ENCODE data around the gene H2BK1. TPM values are rescaled to one million over a fixed set of nuclear protein-coding genes. Genes with fewer than 3 reads are reported as not detected.

The H2BK1 gene
- total RNA-seq: not detected
- 1.00 TPM for polyA plus RNA-seq (2013, experiment 1 of 2)
- polyA plus RNA-seq (2013, experiment 2 of 2): 0.33 TPM
- 0 to 1.8 (median 0.53) reads per million in 172 experiments for total RNA-seq

DNA sequence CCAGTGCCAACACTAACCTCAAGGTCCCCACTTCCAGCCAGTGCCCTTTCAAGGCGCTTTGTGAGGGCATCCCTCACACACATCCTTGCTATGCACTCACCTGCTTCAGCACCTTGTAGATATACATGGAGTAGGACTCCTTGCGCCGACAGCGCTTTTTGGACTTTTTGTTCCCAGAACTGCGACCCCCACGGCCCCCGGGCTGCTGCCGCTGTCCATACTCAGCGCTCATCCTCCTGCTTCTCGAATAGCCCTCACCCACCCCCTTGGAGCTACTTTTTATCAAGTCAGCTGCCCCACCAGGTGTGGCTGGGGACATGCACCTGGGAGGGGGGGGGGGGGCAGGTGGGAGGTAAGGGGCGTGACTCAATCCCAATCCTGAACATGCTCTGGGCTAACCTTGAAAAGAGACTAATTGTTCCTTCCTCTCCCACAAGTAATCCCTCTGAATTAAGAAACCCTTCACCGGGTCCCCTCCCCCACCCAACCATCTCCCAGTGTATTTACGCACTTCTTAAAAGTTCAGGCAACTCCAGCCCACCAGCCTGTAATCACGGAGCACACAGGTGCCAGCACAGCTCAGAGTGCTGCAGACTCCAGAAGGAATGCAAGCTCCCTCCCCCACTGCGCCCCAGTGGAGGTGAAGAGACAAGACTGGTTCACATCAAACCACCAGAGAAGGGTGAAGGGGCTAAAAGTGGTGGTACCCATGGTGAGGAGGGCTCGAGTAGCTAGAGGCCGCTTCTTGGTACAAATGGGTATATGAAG is at the start of gene H2BK1:
Gene H2BK1, minus strand, starts transcription at position 402 of the 768 bp plus-strand sequence. Its CDS starts 170 bp downstream, at position 232.
- POLR2A ChIA-PET: no interaction called here
- Mint-ChIP-seq H3K27me3 (no peaks in the 10 kb centered on the region), H3K36me3 (ENCODE audit: low read depth) (peaks cover 42% of the 10 kb centered on the region), H3K4me3 (no peak within 1 kb of the TSS), H3K4me1 (ENCODE audit: low read depth) (peaks cover 28% of the 10 kb centered on the region), H3K9me3 (no peaks in the 10 kb centered on the region), H3K27ac (no peak within 1 kb of the TSS)
- CTCF ChIA-PET: no interaction called here
- DNase-seq (no peak), ATAC-seq (ENCODE audit: poor library complexity) (no peak)
- H3K27me3 ChIP-seq (ENCODE audit: control insufficient read depth in 1 of 2, insufficient read depth in 2 of 2, low read length in 2 of 2): no peaks in the 10 kb centered on the region
- peaks cover 48% of the 10 kb centered on the region for H3K4me1 ChIP-seq (ENCODE audit: insufficient read depth, low read length)
- H3K9me3 ChIP-seq (ENCODE audit: control insufficient read depth in 1 of 2, insufficient read depth in 1 of 2, low read length in 2 of 2): no peaks in the 10 kb centered on the region
- TF ChIP-seq, protein P1, sequence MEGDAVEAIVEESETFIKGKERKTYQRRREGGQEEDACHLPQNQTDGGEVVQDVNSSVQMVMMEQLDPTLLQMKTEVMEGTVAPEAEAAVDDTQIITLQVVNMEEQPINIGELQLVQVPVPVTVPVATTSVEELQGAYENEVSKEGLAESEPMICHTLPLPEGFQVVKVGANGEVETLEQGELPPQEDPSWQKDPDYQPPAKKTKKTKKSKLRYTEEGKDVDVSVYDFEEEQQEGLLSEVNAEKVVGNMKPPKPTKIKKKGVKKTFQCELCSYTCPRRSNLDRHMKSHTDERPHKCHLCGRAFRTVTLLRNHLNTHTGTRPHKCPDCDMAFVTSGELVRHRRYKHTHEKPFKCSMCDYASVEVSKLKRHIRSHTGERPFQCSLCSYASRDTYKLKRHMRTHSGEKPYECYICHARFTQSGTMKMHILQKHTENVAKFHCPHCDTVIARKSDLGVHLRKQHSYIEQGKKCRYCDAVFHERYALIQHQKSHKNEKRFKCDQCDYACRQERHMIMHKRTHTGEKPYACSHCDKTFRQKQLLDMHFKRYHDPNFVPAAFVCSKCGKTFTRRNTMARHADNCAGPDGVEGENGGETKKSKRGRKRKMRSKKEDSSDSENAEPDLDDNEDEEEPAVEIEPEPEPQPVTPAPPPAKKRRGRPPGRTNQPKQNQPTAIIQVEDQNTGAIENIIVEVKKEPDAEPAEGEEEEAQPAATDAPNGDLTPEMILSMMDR (IDR thresholded peaks at IDR 0.05): no peak
- no peak within 1 kb of the TSS for H3K27ac ChIP-seq (ENCODE audit: low read depth in 1 of 2, low read length in 2 of 2)
- intact Hi-C loops (cut with DNase I, micrococcal nuclease): no loop called here
- no peak within 1 kb of the TSS for H3K4me3 ChIP-seq (ENCODE audit: low read length)
- peaks cover 27% of the 10 kb centered on the region for H3K36me3 ChIP-seq (ENCODE audit: insufficient read depth, low read length)

DNA sequence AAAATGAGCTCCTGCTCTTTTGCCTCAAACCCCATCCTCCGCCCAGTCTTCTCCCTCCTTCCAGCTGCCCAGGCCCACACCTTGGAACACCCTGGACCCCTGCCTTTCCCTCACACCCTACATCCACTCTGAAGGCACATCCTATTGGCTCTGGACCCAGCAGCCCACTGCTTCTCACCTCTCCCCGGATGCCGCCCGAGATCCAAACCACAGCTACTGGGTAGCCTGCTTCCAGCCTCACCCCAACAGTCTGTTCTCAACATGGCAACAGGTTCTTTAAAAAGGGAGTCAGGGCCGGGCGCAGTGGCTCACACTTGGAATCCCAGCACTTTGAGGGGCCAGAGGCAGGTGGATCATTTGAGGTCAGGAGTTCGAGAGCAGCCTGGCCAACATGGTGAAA is 47.7 kb upstream of the H2BK1 start:
- H3K36me3 Mint-ChIP-seq (ENCODE audit: low read depth): no peaks in the 10 kb centered on the region
- ATAC-seq (ENCODE audit: poor library complexity) (no peak), DNase-seq (no peak)
- ChIA-PET POLR2A (no interaction called here), CTCF (no interaction called here)
- peaks cover 5 to 6% of the 10 kb centered on the region in 2 experiments for H3K27me3 ChIP-seq (ENCODE audit: control insufficient read depth in 1 of 2, insufficient read depth in 2 of 2, low read length in 2 of 2)
- no peaks in the 10 kb centered on the region for H3K9me3 ChIP-seq (ENCODE audit: control insufficient read depth in 1 of 2, insufficient read depth in 1 of 2, low read length in 2 of 2)
- H3K27me3 Mint-ChIP-seq: peaks cover 60% of the 10 kb centered on the region
- H3K9me3 Mint-ChIP-seq: no peaks in the 10 kb centered on the region
- H3K36me3 ChIP-seq (ENCODE audit: insufficient read depth, low read length): no peaks in the 10 kb centered on the region
- H3K4me1 Mint-ChIP-seq (ENCODE audit: low read depth): no peaks in the 10 kb centered on the region
- H3K27ac ChIP-seq (ENCODE audit: low read depth in 1 of 2, low read length in 2 of 2): no peak overlapping the region
- H3K4me1 ChIP-seq (ENCODE audit: insufficient read depth, low read length): no peaks in the 10 kb centered on the region
- intact Hi-C loops (cut with DNase I, micrococcal nuclease): no loop called here
- no peak overlapping the region for H3K4me3 ChIP-seq (ENCODE audit: low read length)
- H3K27ac Mint-ChIP-seq: no peak overlapping the region
- H3K4me3 Mint-ChIP-seq: no peak overlapping the region
- TF ChIP-seq, protein P1 (IDR thresholded peaks at IDR 0.05): no peak

DNA sequence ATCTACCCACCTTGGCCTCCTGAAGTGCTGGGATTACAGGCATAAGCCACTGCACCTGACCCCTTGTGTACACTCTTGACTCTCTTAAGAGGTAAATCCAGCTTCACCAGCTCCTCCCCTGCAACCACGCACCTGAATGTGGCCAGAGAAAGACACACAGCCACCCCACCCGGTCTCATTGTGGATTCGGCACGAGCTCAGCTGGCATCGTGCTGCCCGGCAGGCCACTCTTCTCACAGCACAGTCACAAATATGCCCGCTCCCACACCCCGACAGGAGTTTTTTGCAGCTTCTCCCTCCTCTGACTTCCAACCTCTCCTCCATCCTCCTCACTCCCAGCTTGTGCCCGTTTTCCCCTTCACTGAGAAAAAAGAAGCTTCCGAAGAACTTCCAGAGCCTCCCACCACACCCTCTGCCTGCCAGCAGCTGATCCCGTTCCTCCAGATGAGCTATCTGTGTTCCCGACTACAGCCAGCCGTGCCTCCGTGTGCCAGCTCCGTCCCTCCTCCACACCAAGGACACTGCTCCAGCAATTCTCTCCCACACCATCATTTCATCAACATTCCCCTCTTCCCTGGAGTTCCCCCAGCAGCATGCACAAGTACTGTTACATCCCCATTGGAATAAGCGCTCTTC is 46.2 kb upstream of the H2BK1 start:
- H3K27me3 Mint-ChIP-seq: peaks cover 66% of the 10 kb centered on the region
- POLR2A ChIA-PET: no interaction called here
- Histone ChIP-seq H3K27me3 (ENCODE audit: control insufficient read depth in 1 of 2, insufficient read depth in 2 of 2, low read length in 2 of 2) (peaks cover 15 to 18% of the 10 kb centered on the region in 2 experiments), H3K4me1 (ENCODE audit: insufficient read depth, low read length) (peaks cover 6% of the 10 kb centered on the region), H3K9me3 (ENCODE audit: control insufficient read depth in 1 of 2, insufficient read depth in 1 of 2, low read length in 2 of 2) (no peaks in the 10 kb centered on the region), H3K36me3 (ENCODE audit: insufficient read depth, low read length) (no peaks in the 10 kb centered on the region), H3K27ac (ENCODE audit: low read depth in 1 of 2, low read length in 2 of 2) (no peak overlapping the region), H3K4me3 (ENCODE audit: low read length) (no peak overlapping the region)
- no peak for DNase-seq
- CTCF ChIA-PET: no interaction called here
- no peaks in the 10 kb centered on the region for H3K36me3 Mint-ChIP-seq (ENCODE audit: low read depth)
- no peak overlapping the region for H3K4me3 Mint-ChIP-seq
- H3K9me3 Mint-ChIP-seq: no peaks in the 10 kb centered on the region
- intact Hi-C loops (cut with DNase I, micrococcal nuclease): no loop called here
- TF ChIP-seq, protein P1 (IDR thresholded peaks at IDR 0.05): no peak
- ATAC-seq (ENCODE audit: poor library complexity): no peak
- no peak overlapping the region for H3K27ac Mint-ChIP-seq
- peaks cover 9% of the 10 kb centered on the region for H3K4me1 Mint-ChIP-seq (ENCODE audit: low read depth)

All from CD4-positive, alpha-beta T cell (primary cell).